ENCODE results near the gene STAC.

DNA sequence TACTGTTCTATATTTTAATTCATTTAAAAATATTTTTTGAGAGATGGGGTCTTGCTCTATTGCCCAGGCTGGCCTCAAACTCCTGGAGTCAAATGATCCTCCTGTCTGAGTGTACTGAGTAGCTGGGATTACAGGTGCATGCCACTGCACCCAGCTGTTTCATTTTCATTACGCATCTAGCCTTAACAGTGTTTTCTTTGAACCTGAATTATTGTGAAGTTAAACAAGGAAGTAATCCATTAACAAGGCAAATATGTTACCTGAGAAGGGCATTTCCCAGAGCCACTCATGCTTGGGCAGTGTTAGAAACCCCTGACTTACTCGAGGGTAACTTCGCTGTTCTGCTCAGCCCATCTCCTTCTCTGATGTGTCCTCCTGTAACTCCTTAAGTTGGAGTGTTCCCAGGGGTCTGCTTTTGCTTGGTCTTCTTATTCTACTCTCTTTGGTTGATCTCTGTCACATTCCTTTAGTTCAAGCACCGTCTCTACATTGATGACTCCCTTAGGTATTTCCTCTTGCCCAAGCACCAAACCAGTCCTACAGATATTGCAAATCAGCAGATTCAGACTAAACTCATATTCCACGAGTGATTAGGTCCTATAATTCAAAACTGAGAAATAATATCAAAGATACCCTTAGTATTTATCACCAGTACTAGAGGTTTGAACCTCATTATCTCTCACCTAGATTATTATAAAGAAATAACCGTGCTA, 107.9 kb downstream of the STAC start:
- TF ChIP-seq, protein P1, sequence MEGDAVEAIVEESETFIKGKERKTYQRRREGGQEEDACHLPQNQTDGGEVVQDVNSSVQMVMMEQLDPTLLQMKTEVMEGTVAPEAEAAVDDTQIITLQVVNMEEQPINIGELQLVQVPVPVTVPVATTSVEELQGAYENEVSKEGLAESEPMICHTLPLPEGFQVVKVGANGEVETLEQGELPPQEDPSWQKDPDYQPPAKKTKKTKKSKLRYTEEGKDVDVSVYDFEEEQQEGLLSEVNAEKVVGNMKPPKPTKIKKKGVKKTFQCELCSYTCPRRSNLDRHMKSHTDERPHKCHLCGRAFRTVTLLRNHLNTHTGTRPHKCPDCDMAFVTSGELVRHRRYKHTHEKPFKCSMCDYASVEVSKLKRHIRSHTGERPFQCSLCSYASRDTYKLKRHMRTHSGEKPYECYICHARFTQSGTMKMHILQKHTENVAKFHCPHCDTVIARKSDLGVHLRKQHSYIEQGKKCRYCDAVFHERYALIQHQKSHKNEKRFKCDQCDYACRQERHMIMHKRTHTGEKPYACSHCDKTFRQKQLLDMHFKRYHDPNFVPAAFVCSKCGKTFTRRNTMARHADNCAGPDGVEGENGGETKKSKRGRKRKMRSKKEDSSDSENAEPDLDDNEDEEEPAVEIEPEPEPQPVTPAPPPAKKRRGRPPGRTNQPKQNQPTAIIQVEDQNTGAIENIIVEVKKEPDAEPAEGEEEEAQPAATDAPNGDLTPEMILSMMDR (conservative IDR thresholded peaks at IDR 0.05) = no peak
- no peak for TF ChIP-seq ZFX (IDR thresholded peaks at IDR 0.05)
